ENCODE results near the gene ABHD16B.
A peak's percentile ranks its signal among the peaks of the same experiment; 100 is the strongest.

The ABHD16B gene

GRCh38 chr20:63903796-63904561, 42.7 kb downstream of the ABHD16B start:
- no peak overlapping the region for H3K4me3 ChIP-seq (replicated peaks; ENCODE audit: low read depth, low read length)
- TF ChIP-seq CTCF (IDR thresholded peaks at IDR 0.05; ENCODE audit: low read length, missing control alignments): no peak
- DNase-seq (ENCODE audit: low read depth): no peak

- TF ChIP-seq CTCF (IDR thresholded peaks at IDR 0.05; ENCODE audit: low read length, missing control alignments): no peak
- no peak overlapping the region for H3K4me3 ChIP-seq (replicated peaks; ENCODE audit: low read depth, low read length)
- no peak for DNase-seq (ENCODE audit: low read depth)
Observed at GRCh38 chr20:63908008-63908682, 46.8 kb downstream of the ABHD16B start.

- no peak overlapping the region for H3K4me3 ChIP-seq (replicated peaks; ENCODE audit: low read depth, low read length)
- peak; percentile 14 for DNase-seq (ENCODE audit: low read depth)
- TF ChIP-seq CTCF (IDR thresholded peaks at IDR 0.05; ENCODE audit: low read length, missing control alignments): no peak
Observed at GRCh38 chr20:63911176-63911575, 49.9 kb downstream of the ABHD16B start.

All from fibroblast of pulmonary artery (primary cell).